ENCODE data around the gene ATP6V1B1.

The ATP6V1B1 gene

DNA sequence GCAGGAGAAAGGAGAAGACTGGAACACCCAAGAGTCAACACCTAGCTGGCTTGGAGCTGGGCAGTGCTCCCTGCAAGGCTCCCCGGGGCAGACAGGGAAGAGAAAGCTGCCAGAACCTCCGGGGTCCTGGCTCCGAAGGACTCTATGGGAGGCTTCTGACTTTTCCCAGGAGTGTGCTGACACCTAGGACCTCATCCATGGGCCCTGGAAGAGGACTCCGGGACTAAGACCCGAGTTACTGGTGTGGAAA lies 37.8 kb upstream of the ATP6V1B1 start:
- no peak for TF ChIP-seq TAF1 (IDR thresholded peaks at IDR 0.05; ENCODE audit: low read depth)

DNA sequence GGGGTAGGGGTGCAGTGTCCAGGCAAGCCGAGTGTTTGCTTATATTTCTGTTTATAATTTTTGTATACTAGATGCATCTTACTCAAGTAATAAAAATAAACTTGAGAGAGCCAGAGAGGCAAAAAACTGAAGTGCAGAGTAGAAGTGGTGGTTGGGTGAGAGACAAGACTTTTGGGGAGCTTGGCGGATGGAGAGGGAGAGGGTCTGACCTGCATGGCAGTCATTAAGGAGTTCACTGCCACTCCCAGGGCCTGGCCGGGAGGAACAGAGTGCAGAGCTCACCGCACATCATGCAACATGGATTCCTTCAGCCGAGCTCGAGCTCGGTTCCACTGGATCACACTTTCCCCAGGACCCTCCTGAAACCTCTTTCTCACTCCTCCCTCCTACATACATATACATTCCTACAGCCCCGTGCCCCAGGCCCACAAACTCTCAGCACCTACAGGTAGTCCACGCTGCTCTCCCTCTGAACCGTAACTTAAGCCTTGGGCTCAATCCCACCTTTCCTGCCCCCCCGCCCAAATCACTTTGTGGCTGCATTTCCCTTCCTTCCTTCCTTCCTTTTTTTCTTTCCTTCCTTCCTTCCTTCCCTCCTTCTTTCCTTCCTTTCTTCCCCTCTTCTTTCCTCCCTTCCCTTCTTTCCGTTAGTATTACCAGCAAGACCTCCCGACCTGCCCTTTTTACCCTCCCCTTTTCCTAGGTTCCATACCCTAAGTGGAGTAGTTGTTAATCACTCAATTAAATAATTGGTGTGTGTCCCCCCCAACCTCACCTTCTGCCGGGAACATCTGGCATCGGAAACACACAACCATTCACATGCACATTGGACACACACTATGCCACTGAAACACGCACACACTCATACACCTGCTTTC lies 37.1 kb upstream of the ATP6V1B1 start:
- TF ChIP-seq, protein P1, sequence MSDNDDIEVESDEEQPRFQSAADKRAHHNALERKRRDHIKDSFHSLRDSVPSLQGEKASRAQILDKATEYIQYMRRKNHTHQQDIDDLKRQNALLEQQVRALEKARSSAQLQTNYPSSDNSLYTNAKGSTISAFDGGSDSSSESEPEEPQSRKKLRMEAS (IDR thresholded peaks at IDR 0.05): no peak
- TF ChIP-seq RAD21 (IDR thresholded peaks at IDR 0.05; ENCODE audit: low read depth) (no peak), ZBTB7A (IDR thresholded peaks at IDR 0.05; ENCODE audit: low read depth) (no peak), TEAD4 (IDR thresholded peaks at IDR 0.05) (no peak)
- TF ChIP-seq, protein P2, sequence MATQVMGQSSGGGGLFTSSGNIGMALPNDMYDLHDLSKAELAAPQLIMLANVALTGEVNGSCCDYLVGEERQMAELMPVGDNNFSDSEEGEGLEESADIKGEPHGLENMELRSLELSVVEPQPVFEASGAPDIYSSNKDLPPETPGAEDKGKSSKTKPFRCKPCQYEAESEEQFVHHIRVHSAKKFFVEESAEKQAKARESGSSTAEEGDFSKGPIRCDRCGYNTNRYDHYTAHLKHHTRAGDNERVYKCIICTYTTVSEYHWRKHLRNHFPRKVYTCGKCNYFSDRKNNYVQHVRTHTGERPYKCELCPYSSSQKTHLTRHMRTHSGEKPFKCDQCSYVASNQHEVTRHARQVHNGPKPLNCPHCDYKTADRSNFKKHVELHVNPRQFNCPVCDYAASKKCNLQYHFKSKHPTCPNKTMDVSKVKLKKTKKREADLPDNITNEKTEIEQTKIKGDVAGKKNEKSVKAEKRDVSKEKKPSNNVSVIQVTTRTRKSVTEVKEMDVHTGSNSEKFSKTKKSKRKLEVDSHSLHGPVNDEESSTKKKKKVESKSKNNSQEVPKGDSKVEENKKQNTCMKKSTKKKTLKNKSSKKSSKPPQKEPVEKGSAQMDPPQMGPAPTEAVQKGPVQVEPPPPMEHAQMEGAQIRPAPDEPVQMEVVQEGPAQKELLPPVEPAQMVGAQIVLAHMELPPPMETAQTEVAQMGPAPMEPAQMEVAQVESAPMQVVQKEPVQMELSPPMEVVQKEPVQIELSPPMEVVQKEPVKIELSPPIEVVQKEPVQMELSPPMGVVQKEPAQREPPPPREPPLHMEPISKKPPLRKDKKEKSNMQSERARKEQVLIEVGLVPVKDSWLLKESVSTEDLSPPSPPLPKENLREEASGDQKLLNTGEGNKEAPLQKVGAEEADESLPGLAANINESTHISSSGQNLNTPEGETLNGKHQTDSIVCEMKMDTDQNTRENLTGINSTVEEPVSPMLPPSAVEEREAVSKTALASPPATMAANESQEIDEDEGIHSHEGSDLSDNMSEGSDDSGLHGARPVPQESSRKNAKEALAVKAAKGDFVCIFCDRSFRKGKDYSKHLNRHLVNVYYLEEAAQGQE (IDR thresholded peaks at IDR 0.05; ENCODE audit: low read depth): no peak

DNA sequence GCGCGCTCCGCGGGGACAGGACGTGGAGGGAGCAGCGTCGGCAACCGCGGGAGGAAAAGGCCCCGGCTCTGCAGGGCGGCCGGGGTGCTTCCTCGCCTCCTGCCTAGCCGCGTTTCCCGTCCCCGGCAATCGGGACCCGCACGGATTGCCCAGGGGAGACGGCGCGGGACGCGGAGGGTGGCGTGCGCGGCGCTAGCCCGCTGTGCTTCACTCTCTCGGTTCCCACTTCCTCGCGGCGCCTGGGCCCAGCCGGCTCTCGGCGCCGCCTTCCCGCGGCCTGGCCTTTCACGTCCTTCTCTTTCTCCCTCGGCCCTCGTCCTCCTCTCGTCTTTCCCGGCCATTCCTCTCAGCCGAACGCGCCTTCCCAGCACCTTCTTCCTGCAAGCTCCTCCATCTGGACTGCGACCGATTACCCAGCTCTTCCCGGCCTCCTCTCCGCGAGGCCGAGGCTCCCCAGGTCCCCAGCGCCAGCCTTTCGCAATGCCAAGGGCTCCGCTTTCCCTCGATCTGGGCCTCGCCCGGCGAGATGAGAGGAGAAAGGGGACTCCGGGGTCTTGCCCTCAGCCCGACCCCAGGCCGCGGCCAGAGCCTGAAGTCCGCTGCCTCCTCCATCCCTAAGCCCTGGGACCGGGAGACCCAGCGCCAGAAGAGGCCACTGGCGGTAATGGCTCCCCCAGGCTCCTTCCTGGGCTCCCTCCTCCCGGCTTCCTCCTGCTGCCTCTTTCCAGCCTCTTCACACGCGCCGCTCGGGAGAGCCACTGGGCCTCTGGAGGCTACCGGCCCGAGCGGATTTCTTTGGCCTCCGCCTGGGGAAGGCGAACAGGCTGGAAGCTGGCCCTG lies 34.3 kb upstream of the ATP6V1B1 start:
- TF ChIP-seq EP300 (IDR thresholded peaks at IDR 0.05; ENCODE audit: borderline replicate concordance) (no peak), CEBPB (IDR thresholded peaks at IDR 0.05) (peak; percentile 64; the same call in 1 of the 2 replicates)
- TF ChIP-seq, protein P1 (IDR thresholded peaks at IDR 0.05): peak; percentile 52

DNA sequence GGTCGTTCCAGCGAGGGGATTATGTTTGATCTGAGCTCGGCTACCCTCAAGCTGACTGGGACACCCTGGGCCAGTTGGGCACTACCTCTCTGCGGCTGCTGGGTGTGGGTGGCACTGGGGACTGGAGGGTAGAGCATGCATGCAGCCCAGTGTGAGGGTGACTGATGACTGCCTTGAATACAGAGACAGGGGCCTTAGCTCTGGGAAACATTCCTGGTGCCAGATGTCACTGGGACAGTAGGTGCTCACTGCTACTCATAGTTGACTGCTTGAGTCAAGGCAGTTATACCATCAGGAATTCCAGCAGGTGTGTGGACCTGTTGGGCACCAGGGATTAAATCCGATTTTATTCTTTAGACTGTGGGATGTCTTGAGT lies 33.6 kb upstream of the ATP6V1B1 start:
- TF ChIP-seq CEBPB (IDR thresholded peaks at IDR 0.05) (no peak), TAF1 (IDR thresholded peaks at IDR 0.05; ENCODE audit: low read depth) (no peak), CREB1 (IDR thresholded peaks at IDR 0.05; ENCODE audit: low read depth) (no peak), NFIC (IDR thresholded peaks at IDR 0.05) (no peak), YY1 (IDR thresholded peaks at IDR 0.05; ENCODE audit: low read depth) (no peak), EGR1 (IDR thresholded peaks at IDR 0.05) (no peak), TEAD4 (IDR thresholded peaks at IDR 0.05) (no peak), EP300 (IDR thresholded peaks at IDR 0.05; ENCODE audit: borderline replicate concordance) (no peak), ZBTB7A (IDR thresholded peaks at IDR 0.05; ENCODE audit: low read depth) (no peak), FOXM1 (IDR thresholded peaks at IDR 0.05; ENCODE audit: borderline replicate concordance, low read depth) (no peak), TCF12 (IDR thresholded peaks at IDR 0.05; ENCODE audit: low read depth) (no peak), RAD21 (IDR thresholded peaks at IDR 0.05; ENCODE audit: low read depth) (no peak)
- TF ChIP-seq, protein P2 (IDR thresholded peaks at IDR 0.05; ENCODE audit: low read depth): no peak
- TF ChIP-seq, protein P3, sequence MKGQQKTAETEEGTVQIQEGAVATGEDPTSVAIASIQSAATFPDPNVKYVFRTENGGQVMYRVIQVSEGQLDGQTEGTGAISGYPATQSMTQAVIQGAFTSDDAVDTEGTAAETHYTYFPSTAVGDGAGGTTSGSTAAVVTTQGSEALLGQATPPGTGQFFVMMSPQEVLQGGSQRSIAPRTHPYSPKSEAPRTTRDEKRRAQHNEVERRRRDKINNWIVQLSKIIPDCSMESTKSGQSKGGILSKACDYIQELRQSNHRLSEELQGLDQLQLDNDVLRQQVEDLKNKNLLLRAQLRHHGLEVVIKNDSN (IDR thresholded peaks at IDR 0.05): no peak
- TF ChIP-seq, protein P1 (IDR thresholded peaks at IDR 0.05): no peak

DNA sequence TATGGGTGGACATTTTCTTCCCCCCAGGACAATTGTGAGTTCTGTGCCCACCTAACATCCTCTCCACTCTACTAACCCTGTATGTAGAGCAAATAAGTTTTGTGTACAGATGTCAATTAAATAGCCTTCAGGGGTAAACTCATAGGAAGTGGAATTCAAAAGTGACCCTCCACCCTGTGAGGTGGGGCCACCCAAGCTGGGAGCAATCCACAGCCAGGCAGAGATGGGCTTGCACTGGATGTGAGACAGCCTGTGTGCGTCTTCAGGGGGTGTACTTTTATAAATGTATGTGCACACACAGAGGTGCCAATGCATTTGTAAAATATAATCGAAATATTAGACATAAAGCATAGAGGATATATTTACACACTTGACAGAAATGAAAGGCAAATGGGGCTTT lies 33.1 kb upstream of the ATP6V1B1 start:
- TF ChIP-seq RAD21 (IDR thresholded peaks at IDR 0.05; ENCODE audit: low read depth): no peak
- TF ChIP-seq, protein P1 (IDR thresholded peaks at IDR 0.05): no peak
- TF ChIP-seq NFIC (IDR thresholded peaks at IDR 0.05): no peak

DNA sequence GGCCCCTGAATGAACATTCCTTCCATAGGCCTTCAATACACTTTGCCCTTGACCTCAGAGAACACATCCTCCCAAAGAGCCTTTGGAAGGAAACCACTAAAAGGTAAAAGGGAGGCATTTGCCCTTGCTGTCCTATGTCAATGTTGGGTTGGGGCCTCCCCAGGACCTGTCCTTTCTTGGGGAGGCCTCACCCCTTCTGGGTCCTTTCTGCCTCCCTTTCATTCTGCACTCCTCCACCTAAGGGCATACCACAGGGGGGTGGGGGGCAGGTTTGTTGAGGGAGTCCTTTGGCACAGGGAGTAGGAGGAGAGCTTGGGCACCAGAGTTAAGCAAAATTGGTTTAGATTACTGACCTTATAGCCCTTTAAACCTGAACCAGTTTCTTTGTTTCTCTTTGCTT lies 32.5 kb upstream of the ATP6V1B1 start:
- no peak for TF ChIP-seq CREB1 (IDR thresholded peaks at IDR 0.05; ENCODE audit: low read depth)
- TF ChIP-seq RAD21 (IDR thresholded peaks at IDR 0.05; ENCODE audit: low read depth): no peak
- TF ChIP-seq, protein P3 (IDR thresholded peaks at IDR 0.05): no peak
- no peak for TF ChIP-seq TEAD4 (IDR thresholded peaks at IDR 0.05)
- no peak for TF ChIP-seq TAF1 (IDR thresholded peaks at IDR 0.05; ENCODE audit: low read depth)
- TF ChIP-seq CEBPB (IDR thresholded peaks at IDR 0.05): no peak
- TF ChIP-seq FOXM1 (IDR thresholded peaks at IDR 0.05; ENCODE audit: borderline replicate concordance, low read depth): no peak
- no peak for TF ChIP-seq YY1 (IDR thresholded peaks at IDR 0.05; ENCODE audit: low read depth)
- TF ChIP-seq EP300 (IDR thresholded peaks at IDR 0.05; ENCODE audit: borderline replicate concordance): no peak
- TF ChIP-seq, protein P1 (IDR thresholded peaks at IDR 0.05): no peak
- no peak for TF ChIP-seq NFIC (IDR thresholded peaks at IDR 0.05)
